Measurements from ENCODE around the gene OOSP3.

OOSP3 gene

GRCh38 chr11:59918987-59919589, 40.5 kb downstream of the OOSP3 start:
- Histone ChIP-seq H3K27me3 (ENCODE audit: control insufficient read depth, insufficient read depth, low read length) (no peaks in the 10 kb centered on the region), H3K4me1 (ENCODE audit: control insufficient read depth, insufficient read depth, low read length) (no peaks in the 10 kb centered on the region), H3K9me3 (ENCODE audit: control insufficient read depth, low read length) (peaks cover 21% of the 10 kb centered on the region), H3K9ac (ENCODE audit: low read length) (no peak overlapping the region), H3K4me3 (ENCODE audit: low read length) (no peak overlapping the region), H3K36me3 (ENCODE audit: control insufficient read depth, insufficient read depth, low read length) (no peaks in the 10 kb centered on the region)

- Histone ChIP-seq H3K4me1 (ENCODE audit: control insufficient read depth, insufficient read depth, low read length) (no peaks in the 10 kb centered on the region), H3K4me3 (ENCODE audit: low read length) (no peak overlapping the region), H3K27me3 (ENCODE audit: control insufficient read depth, insufficient read depth, low read length) (no peaks in the 10 kb centered on the region), H3K36me3 (ENCODE audit: control insufficient read depth, insufficient read depth, low read length) (no peaks in the 10 kb centered on the region), H3K9ac (ENCODE audit: low read length) (no peak overlapping the region), H3K9me3 (ENCODE audit: control insufficient read depth, low read length) (peaks cover 21% of the 10 kb centered on the region)
Observed at GRCh38 chr11:59923813-59924212, 45.2 kb downstream of the OOSP3 start.

DNA sequence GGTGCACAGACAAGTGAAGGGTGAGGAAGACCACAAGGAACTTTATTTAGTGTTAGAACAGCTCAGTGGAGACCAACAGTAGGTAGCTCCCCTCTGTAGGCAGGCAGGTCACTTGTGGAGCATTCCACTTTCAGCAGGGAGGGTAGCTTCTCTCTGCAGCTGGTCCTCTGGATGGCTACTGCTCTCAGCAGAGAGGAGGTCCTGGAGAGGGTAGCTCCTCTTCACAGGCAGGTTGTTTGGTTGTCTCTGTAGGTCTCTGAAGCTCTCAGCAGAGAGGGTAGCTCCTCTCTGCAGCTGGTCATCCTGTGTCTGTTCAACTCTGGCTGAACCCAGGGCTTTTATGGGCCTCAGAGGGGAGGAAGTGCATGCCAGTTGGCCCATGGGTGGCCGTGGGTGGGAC, 53.1 kb downstream of the OOSP3 start:
- no peaks in the 10 kb centered on the region for H3K36me3 ChIP-seq (ENCODE audit: control insufficient read depth, insufficient read depth, low read length)
- H3K4me1 ChIP-seq (ENCODE audit: control insufficient read depth, insufficient read depth, low read length), result no peaks in the 10 kb centered on the region
- no peak overlapping the region for H3K4me3 ChIP-seq (ENCODE audit: low read length)
- no peak overlapping the region for H3K9ac ChIP-seq (ENCODE audit: low read length)
- H3K27me3 ChIP-seq (ENCODE audit: control insufficient read depth, insufficient read depth, low read length), result no peaks in the 10 kb centered on the region
- no peaks in the 10 kb centered on the region for H3K9me3 ChIP-seq (ENCODE audit: control insufficient read depth, low read length)

DNA sequence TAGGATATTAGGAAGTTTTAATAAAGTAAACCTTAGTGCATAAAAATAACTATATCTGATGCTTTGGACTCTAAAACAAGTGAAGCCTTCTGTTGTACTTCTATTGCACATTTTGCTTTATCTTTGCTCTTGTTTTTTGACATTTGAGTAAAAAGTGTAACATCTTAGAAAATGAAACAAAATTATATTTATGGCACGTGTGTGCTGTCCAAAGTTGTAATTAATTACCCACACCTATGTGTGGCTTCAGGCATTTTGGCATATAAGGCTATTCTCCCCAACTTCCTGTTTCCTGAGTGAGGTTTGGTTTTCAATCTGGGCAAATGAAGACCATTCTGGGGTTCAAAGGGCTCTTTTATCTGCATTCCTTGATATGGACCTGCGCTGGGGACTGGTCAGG, 59.5 kb downstream of the OOSP3 start, which contains the start of gene OOSP1:
Gene OOSP1, plus strand, starts transcription at position 301 of the 400 bp plus-strand sequence. Its CDS starts 23 bp downstream, at position 324.
- no peaks in the 10 kb centered on the region for H3K9me3 ChIP-seq (ENCODE audit: control insufficient read depth, low read length)
- H3K4me3 ChIP-seq (ENCODE audit: low read length), result no peak within 1 kb of the TSS
- no peaks in the 10 kb centered on the region for H3K27me3 ChIP-seq (ENCODE audit: control insufficient read depth, insufficient read depth, low read length)
- no peak within 1 kb of the TSS for H3K9ac ChIP-seq (ENCODE audit: low read length)
- H3K36me3 ChIP-seq (ENCODE audit: control insufficient read depth, insufficient read depth, low read length), result no peaks in the 10 kb centered on the region
- no peaks in the 10 kb centered on the region for H3K4me1 ChIP-seq (ENCODE audit: control insufficient read depth, insufficient read depth, low read length)

DNA sequence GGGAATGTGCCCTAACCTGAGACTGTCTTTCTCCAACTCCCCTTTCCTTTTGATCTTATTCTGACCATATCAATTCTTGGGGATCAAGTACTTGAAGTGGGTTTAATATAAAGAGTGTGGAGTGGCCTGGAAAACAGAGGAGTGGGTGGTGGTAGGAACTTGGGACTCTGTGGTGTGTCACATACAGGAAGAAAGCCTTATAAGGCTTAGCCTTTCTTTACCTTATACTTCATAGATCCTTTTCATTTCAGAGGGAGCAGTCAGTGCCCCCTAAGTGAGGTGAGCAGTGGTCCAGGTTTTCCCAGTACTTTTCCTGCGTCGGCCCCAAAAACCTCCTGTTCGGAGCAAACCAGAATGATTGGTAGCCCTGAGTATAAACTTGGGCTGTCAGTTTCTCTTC, 60.1 kb downstream of the OOSP3 start:
- Histone ChIP-seq H3K9ac (ENCODE audit: low read length) (no peak overlapping the region), H3K9me3 (ENCODE audit: control insufficient read depth, low read length) (no peaks in the 10 kb centered on the region), H3K4me3 (ENCODE audit: low read length) (no peak overlapping the region), H3K4me1 (ENCODE audit: control insufficient read depth, insufficient read depth, low read length) (no peaks in the 10 kb centered on the region), H3K27me3 (ENCODE audit: control insufficient read depth, insufficient read depth, low read length) (no peaks in the 10 kb centered on the region), H3K36me3 (ENCODE audit: control insufficient read depth, insufficient read depth, low read length) (no peaks in the 10 kb centered on the region)

DNA sequence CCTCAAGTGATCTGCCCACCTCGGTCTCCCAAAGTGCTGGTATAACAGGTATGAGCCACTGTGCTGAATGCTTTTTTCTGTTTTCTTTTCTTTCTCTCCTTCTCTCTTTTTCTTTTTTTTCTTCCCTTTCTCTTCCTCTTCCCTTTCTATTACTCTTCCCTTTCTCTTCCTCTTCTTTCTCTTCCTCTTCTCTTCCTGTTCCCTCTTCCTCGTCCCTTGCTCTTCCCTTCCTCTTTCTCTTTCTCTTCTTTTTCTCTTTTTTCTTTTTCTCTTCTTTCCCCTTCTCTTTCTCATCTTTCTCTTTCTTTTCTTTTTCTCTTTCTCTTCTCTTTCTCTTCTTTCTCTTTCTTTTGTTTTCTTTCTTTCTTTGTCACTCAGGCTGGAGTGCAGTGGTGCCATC, 60.9 kb downstream of the OOSP3 start:
- no peak overlapping the region for H3K4me3 ChIP-seq (ENCODE audit: low read length)
- H3K9ac ChIP-seq (ENCODE audit: low read length), result no peak overlapping the region
- no peaks in the 10 kb centered on the region for H3K9me3 ChIP-seq (ENCODE audit: control insufficient read depth, low read length)
- no peaks in the 10 kb centered on the region for H3K4me1 ChIP-seq (ENCODE audit: control insufficient read depth, insufficient read depth, low read length)
- H3K27me3 ChIP-seq (ENCODE audit: control insufficient read depth, insufficient read depth, low read length), result no peaks in the 10 kb centered on the region
- H3K36me3 ChIP-seq (ENCODE audit: control insufficient read depth, insufficient read depth, low read length), result no peaks in the 10 kb centered on the region

GRCh38 chr11:59941091-59941490, 62.5 kb downstream of the OOSP3 start:
- Histone ChIP-seq H3K9me3 (ENCODE audit: control insufficient read depth, low read length) (no peaks in the 10 kb centered on the region), H3K9ac (ENCODE audit: low read length) (no peak overlapping the region), H3K27me3 (ENCODE audit: control insufficient read depth, insufficient read depth, low read length) (no peaks in the 10 kb centered on the region), H3K4me3 (ENCODE audit: low read length) (no peak overlapping the region), H3K36me3 (ENCODE audit: control insufficient read depth, insufficient read depth, low read length) (no peaks in the 10 kb centered on the region), H3K4me1 (ENCODE audit: control insufficient read depth, insufficient read depth, low read length) (no peaks in the 10 kb centered on the region)

GRCh38 chr11:59943997-59944714, 65.6 kb downstream of the OOSP3 start:
- H3K36me3 ChIP-seq (ENCODE audit: control insufficient read depth, insufficient read depth, low read length), result no peaks in the 10 kb centered on the region
- H3K9ac ChIP-seq (ENCODE audit: low read length), result no peak overlapping the region
- no peaks in the 10 kb centered on the region for H3K27me3 ChIP-seq (ENCODE audit: control insufficient read depth, insufficient read depth, low read length)
- no peak overlapping the region for H3K4me3 ChIP-seq (ENCODE audit: low read length)
- H3K9me3 ChIP-seq (ENCODE audit: control insufficient read depth, low read length), result no peaks in the 10 kb centered on the region
- H3K4me1 ChIP-seq (ENCODE audit: control insufficient read depth, insufficient read depth, low read length), result no peaks in the 10 kb centered on the region

DNA sequence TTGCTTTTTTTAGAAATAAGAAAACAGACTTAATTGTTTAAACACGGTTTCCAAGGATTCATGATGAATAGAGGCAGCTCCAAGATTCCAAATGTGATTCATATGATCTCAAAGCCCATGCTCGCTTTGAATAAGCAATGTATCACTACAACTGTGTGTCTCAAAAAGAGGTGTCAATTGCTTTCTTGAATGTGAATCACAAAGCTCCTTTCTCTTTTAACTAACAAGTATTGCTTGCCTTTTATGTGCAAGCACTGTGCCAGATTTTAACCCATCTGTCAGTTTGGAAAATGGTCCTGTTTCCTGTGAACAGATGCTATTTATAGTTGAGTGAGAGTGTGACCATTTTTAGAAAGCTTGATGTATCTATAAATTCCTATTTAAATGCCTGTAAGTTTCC, 66.1 kb downstream of the OOSP3 start:
- no peaks in the 10 kb centered on the region for H3K4me1 ChIP-seq (ENCODE audit: control insufficient read depth, insufficient read depth, low read length)
- H3K9ac ChIP-seq (ENCODE audit: low read length), result no peak overlapping the region
- no peaks in the 10 kb centered on the region for H3K36me3 ChIP-seq (ENCODE audit: control insufficient read depth, insufficient read depth, low read length)
- H3K27me3 ChIP-seq (ENCODE audit: control insufficient read depth, insufficient read depth, low read length), result no peaks in the 10 kb centered on the region
- no peak overlapping the region for H3K4me3 ChIP-seq (ENCODE audit: low read length)
- no peaks in the 10 kb centered on the region for H3K9me3 ChIP-seq (ENCODE audit: control insufficient read depth, low read length)

Data from mucosa of stomach (tissue), 1 donor.